Measurements from ENCODE around the gene KATNAL1.

KATNAL1 gene

DNA sequence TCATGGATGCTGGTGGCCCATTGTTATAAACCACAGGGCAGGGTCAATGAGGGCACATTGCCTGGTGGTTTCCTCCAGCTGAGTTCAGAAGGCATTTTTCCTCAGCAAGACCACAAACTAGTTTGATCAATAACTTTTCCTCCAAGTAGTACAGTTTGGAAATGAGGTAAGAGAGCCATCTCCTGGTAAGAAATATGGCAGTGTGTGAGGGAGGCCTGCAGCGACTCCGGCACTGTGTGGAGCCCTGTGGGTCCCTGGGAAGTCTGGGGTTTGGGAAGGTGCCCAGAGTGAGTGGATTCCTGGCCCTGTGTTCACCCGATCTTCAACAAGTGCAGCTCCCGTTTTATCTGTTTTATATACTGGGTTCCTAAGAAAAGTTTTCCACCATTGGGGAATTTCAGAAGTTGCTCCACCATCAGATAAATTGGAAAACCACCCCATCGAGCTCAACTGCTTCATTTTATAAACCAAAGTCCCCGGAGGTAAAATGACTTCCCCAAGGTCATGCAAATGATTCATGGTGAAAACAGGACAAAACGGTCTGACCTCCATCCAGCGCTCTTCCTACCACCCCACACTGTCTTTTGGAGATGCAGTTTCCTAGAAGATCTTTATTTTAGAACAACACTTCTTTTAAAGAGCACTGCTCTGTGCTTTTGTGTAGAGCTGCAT, 148.4 kb downstream of the KATNAL1 start:
- DNase-seq, result peak; percentile 74

DNA sequence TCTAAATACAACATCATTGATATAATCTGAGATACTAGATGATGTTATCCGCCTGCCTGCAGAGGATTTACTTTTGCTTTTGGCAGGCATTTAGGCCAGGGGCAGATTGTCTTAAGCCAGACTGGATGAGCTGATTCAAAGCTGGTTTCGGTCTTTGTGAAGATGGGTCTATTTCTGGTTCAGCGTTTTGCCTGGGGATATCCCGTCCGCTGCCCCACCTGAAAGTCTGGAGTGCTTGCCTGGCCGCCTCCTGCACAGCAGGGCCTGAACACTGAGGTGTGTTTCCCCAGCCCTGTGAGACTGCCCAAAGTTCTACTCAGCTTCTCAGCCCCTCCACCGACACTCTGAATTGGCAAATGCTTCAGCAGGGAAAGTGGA, 149.7 kb downstream of the KATNAL1 start:
- DNase-seq, result no peak

GRCh38 chr13:30156826-30157615, 150.3 kb downstream of the KATNAL1 start:
- DNase-seq, result no peak

DNA sequence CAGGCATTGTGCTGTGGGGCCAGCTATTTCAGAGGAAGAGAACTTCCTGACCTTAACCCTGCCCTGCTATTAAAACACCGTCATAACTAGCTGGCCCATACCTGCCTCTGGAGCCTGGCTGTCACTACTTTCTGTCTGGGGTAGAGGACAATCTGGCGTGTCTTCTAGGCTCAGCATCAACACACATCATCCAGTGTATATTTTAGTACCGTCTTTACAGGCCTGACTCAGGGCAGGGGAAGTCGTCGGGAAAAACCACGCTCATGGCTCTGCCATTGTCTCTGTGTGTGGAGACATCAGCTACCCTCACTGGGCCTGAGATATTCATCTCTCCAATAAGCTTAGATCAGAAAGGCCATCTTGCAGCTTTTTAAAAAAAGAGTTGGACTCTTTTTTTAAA, 151.1 kb downstream of the KATNAL1 start:
- no peak for DNase-seq

GRCh38 chr13:30154931-30155330, 152.4 kb downstream of the KATNAL1 start:
- DNase-seq, result no peak

GRCh38 chr13:30154531-30154930, 152.8 kb downstream of the KATNAL1 start:
- DNase-seq, result no peak

DNA sequence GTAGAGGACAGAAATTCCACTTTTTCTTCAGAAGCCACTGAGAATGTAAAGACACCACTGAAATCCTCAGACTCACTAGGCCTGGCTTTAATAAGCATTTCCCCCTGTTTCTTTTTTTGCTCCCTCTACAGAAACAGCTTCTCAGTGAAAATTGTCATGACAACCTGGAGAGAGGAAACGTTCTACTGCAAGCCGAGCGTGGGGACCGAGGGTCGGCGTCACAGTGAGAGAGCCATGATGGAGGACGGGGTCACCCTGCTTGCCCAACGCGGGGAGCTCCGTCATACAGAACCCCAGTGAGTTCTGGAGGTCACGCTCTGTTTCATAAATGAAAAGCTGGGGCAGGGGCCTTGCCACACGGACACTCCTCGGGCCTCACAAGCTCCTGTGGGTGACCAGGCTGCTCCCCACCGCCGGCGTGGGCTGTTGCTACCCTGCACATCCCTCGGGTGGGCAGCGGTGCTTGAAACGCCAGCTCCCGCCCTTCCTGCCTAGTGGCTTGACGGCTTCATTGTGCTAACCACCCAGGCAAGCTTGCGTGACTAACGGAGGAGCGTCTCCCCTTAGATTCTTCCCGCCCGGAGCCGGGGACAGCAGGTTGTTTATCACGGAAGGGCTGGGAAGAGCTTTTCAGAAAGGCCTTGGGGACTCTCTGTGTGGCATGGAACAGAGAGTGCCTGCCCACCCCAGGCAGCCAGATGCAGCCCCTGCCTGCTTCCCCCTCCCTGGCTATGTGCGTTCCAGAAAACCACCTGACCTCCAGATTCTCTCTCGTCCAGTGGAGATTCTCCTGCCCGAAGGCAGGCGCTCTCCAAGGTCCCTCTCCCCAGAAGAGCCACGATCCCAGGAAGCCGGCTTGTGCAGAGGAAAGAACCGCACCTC, 153.6 kb downstream of the KATNAL1 start:
- no peak for DNase-seq
